GM21723 (cell line): ENCODE data around the gene SEC14L2.
"Not testable (repeated sequence)": the region's sequence is repeated elsewhere in the genome, so short reads cannot be mapped to it uniquely, and the experiment has no call there.

Experiments
- ATAC-seq: cut with Tn5 transposase; IDR thresholded peaks from one replicate; pipeline ENCODE4 v1.9.1; 2021; ENCODE audit warnings: mild to moderate bottlenecking, moderate library complexity; ENCODE audit not compliant: unreplicated experiment

The SEC14L2 gene

GRCh38 chr22:30402028-30402765 is 5.4 kb downstream of the SEC14L2 start:
- no peak for ATAC-seq

DNA sequence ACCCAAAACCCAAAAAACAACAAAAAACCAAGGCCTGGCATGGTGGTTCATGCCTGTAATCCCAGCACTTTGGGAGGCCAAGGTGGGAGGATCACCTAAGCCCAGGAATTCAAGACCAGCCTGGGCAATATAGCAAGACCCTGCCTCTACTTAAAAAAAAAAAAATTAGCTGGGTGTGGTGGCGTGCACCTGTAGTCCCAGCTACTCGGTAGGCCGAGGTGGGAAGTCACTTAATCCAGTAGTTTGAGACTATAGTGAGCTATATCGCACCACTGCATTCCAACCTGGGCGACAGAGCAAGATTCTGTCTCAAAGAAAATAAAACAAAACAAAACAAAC is 5.9 kb downstream of the SEC14L2 start:
- ATAC-seq: not testable (repeated sequence)

- no peak for ATAC-seq
Measured at GRCh38 chr22:30404307-30404706, 7.5 kb downstream of the SEC14L2 start.

GRCh38 chr22:30405731-30406130 is 8.9 kb downstream of the SEC14L2 start:
- ATAC-seq: no peak

GRCh38 chr22:30406400-30406799 is 9.6 kb downstream of the SEC14L2 start:
- ATAC-seq: no peak

GRCh38 chr22:30408388-30409102 is 11.7 kb downstream of the SEC14L2 start:
- no peak for ATAC-seq

- ATAC-seq: no peak
Measured at GRCh38 chr22:30411780-30412179, 15.0 kb downstream of the SEC14L2 start.

GRCh38 chr22:30413001-30413400 is 16.2 kb downstream of the SEC14L2 start:
- ATAC-seq: no peak

GRCh38 chr22:30413745-30414524 is 17.1 kb downstream of the SEC14L2 start:
- ATAC-seq: no peak

- no peak for ATAC-seq
Measured at GRCh38 chr22:30414525-30415047, 17.8 kb downstream of the SEC14L2 start.

GRCh38 chr22:30416403-30416802 is 19.6 kb downstream of the SEC14L2 start:
- no peak for ATAC-seq

- ATAC-seq: no peak
Measured at GRCh38 chr22:30416837-30417236, 20.0 kb downstream of the SEC14L2 start.

DNA sequence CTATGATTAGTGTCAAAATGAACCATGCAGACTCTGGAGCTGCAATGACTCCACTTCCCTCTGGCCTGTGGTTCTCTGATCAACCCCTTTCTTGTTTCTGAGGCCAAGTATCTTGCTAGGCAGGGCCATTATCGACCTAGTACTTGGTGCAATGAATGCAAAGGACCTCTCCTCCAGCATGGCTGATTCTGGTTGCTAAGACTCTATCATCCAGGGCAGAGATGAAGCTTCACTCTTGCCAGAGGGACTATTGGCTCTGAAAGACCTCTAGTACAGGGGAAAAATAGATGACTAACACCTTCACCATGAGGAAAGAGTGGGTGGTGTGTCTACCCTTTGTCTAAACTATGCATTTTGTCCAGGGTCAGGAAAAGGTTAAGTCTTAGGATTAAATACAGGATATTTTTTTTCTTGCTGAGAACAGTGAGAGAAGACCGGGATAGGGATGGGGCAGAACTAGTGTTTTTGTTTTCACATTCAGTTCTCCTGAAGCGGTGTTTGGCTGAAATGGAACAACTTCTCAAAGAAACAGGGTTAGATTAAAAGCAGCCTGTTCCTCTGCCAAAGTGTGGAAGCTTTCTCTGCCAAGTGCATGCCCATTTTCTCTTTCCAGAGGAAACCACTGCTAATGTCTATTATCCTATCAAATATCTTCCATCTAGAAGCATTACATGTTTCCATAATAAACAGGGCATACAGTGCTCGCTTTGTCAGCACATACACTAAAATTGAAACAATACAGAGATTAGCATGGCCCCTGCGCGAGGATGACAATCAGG is 23.7 kb downstream of the SEC14L2 start:
- ATAC-seq: no peak

DNA sequence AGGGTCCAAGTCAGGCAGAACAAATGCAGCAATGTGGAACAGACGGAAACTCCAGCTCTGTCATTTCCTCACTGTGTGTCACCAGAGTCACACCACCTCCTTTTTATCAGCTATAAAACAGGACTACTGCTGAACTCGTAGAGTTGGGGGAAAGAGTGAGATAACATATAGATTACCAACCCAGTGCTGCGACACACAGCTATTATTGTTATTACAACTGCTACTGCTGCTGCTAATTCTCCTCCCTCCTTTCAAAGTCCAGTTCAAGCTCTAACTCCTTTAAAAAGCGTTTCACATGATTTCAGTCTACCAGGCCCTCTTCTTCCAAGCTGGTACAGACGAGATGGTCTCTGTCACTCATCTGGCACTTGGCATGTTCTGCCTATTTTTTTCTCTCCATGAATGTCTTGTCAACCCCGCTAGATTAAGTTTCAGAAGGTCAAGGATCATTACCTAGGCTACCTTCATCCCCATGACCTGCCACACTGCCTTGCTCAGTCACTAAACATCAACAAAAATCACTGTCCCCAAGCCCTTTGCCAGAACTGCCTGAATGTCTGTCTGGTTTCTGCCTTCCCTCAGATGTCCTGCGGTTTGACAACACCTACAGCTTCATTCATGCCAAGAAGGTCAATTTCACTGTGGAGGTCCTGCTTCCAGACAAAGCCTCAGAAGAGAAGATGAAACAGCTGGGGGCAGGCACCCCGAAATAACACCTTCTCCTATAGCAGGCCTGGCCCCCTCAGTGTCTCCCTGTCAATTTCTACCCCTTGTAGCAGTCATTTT is 25.1 kb downstream of the SEC14L2 start:
- ATAC-seq: no peak

DNA sequence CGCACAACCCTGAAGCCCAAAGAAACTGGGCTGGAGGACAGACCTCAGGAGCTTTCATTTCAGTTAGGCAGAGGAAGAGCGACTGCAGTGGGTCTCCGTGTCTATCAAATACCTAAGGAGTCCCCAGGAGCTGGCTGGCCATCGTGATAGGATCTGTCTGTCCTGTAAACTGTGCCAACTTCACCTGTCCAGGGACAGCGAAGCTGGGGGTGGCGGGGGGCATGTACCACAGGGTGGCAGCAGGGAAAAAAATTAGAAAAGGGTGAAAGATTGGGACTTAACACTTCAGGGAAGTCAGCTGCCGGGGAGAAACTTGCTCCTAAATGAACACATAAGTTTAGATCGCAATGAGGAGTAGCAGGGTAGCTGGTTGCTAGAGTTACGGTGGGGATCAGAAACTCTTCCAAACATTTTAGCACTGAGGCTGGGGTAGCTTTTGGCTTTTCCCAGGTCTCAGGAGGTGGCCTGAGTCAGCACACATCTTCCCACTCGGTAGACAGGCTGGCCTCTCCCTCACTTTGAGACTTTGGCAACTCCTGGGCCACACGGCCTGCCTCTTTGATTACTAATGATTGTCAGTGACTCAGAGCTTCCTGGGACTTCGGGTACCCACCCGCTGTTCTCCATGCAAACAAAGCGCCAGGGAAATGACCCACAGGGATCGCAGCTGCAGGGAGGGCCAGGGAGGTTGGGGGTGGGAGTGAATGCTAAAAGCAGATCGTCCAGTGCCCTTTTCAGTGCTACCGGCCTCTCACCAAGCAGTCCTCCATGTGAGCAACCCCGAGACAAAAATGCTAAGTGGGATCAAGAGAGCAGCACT is 25.9 kb downstream of the SEC14L2 start:
- no peak for ATAC-seq

- peak; percentile 25 for ATAC-seq
Measured at GRCh38 chr22:30423301-30423958, 26.6 kb downstream of the SEC14L2 start.

- ATAC-seq: peak; percentile 80
Measured at GRCh38 chr22:30423959-30424533, 27.2 kb downstream of the SEC14L2 start.
